ENCODE data around the gene C16orf92. TPM values are rescaled to one million over a fixed set of nuclear protein-coding genes. Genes with fewer than 3 reads are reported as not detected.
"Not testable (repeated sequence)": the region's sequence is repeated elsewhere in the genome, so short reads cannot be mapped to it uniquely, and the experiment has no call there.

Gene C16orf92
- total RNA-seq, 5 donors from 2014 or later (not counting 1 experiment from before 2014, with no cell fraction given): not detected

DNA sequence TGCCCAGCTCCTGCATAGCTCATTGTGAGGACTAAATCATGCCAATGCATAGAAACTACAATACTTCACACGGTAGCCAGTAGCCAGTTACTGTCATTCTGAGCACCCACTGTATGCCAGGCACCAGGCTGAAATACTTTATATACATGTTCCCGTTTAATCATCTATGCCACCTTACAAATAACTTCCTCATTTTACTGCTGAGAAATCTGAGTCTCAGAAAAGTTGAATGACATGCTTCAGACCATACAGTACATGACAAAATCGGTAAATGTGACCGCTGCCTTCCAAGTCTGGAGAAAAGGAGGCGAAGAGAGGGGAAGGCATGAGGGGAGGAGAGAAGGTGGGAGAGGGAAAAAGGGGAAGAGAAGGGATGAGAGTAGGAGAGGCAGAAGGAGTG, 17.2 kb downstream of the C16orf92 start:
- H3K4me3 Mint-ChIP-seq: no peak overlapping the region
- peaks cover 2 to 4% of the 10 kb centered on the region in 2 donors for H3K27me3 Mint-ChIP-seq
- no peak overlapping the region for H3K4me3 ChIP-seq (ENCODE audit: control insufficient read depth in 1 of 2, extremely low read depth in 1 of 2, low read length in 1 of 2)
- no peak for ATAC-seq (replicated peaks in 1 of 4)
- no peaks in the 10 kb centered on the region for H3K9me3 ChIP-seq
- ChIA-PET POLR2A (no interaction called here), CTCF (interaction anchor here (0.6 kb wide), 4 partner anchors 12 to 530 kb away, joined by 3 to 4 read pairs (median 3); no protein-coding TSS in a partner anchor)
- H3K36me3 Mint-ChIP-seq: no peaks in the 10 kb centered on the region
- H3K27me3 ChIP-seq (replicated peaks in 1 of 2; ENCODE audit: control insufficient read depth in 2 of 2, extremely low read depth in 1 of 2, insufficient read depth in 2 of 2, low read length in 1 of 2): peaks cover 0 to 10% of the 10 kb centered on the region in 2 experiments
- no peaks in the 10 kb centered on the region for H3K4me1 ChIP-seq (ENCODE audit: control insufficient read depth in 1 of 2, extremely low read depth in 1 of 2, insufficient read depth in 2 of 2, low read length in 2 of 2)
- H3K27ac Mint-ChIP-seq: no peak overlapping the region
- H3K9me3 Mint-ChIP-seq: no peaks in the 10 kb centered on the region
- DNase-seq: no peak
- H3K27ac ChIP-seq (ENCODE audit: low read length): no peak overlapping the region
- no peaks in the 10 kb centered on the region for H3K4me1 Mint-ChIP-seq
- no peaks in the 10 kb centered on the region for H3K36me3 ChIP-seq (ENCODE audit: control insufficient read depth in 2 of 2, extremely low read depth in 1 of 2, insufficient read depth in 1 of 2, low read length in 1 of 2)
- WGBS (ENCODE audit: insufficient coverage): 47% methylated on average over 3 of the region's 5 CpGs

DNA sequence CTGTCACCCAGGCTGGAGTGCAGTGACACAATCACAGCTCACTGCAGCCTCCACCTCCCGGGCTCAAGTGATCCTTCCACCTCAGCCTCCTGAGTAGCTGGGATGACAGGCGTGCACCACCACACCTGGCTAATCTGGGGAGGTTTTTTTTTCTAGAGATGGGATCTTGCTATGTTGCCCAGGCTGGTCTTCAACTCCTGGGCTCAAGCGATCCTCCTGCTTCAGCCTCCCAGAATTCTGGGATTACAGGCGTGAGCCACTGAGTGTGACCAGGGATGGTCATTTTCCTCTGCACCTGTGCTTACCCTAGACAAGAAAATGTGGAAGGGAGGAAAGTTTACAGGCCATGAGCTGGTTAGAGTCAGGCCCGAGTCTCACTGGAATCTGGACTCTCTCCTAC, 17.7 kb downstream of the C16orf92 start:
- H3K36me3 ChIP-seq (ENCODE audit: control insufficient read depth in 2 of 2, extremely low read depth in 1 of 2, insufficient read depth in 1 of 2, low read length in 1 of 2); H3K9me3 Mint-ChIP-seq; H3K4me3 ChIP-seq (ENCODE audit: control insufficient read depth in 1 of 2, extremely low read depth in 1 of 2, low read length in 1 of 2); H3K27me3 Mint-ChIP-seq; H3K27me3 ChIP-seq (replicated peaks in 1 of 2; ENCODE audit: control insufficient read depth in 2 of 2, extremely low read depth in 1 of 2, insufficient read depth in 2 of 2, low read length in 1 of 2); H3K4me3 Mint-ChIP-seq; ATAC-seq (replicated peaks in 1 of 4); H3K27ac ChIP-seq (ENCODE audit: low read length); H3K27ac Mint-ChIP-seq; H3K4me1 ChIP-seq (ENCODE audit: control insufficient read depth in 1 of 2, extremely low read depth in 1 of 2, insufficient read depth in 2 of 2, low read length in 2 of 2); H3K9me3 ChIP-seq; H3K36me3 Mint-ChIP-seq; DNase-seq; H3K4me1 Mint-ChIP-seq; POLR2A ChIA-PET: not testable (repeated sequence)
- CTCF ChIA-PET: interaction anchor here in 1 of 2 donors (0.6 kb wide), 1 partner anchor 12 kb away, joined by 3 read pairs; no protein-coding TSS in a partner anchor
- WGBS (ENCODE audit: insufficient coverage): no CpG with 5 or more reads among the region's 5 CpGs

DNA sequence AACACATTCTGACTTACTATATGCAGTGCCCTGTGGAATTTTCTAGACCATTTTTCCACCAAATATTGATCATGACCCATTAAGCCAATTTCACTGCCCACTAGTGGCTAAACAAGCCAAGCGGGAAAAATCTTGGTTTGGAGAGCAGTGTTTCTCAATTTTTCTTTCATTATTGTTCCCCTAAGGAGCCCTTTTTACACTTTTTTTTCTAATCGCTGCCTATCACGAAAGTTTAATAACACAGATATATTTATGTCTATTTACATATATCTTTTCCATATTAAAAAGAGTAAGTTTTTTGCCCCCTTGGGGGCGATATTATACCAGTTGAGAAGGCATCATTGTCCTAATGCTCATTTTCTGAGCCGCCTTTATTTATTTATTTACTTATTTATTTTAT, 18.8 kb downstream of the C16orf92 start:
- Mint-ChIP-seq H3K9me3 (no peaks in the 10 kb centered on the region), H3K36me3 (no peaks in the 10 kb centered on the region), H3K4me1 (no peaks in the 10 kb centered on the region), H3K27ac (no peak overlapping the region), H3K27me3 (peaks cover 0 to 4% of the 10 kb centered on the region in 2 donors), H3K4me3 (no peak overlapping the region)
- H3K36me3 ChIP-seq (ENCODE audit: control insufficient read depth in 2 of 2, extremely low read depth in 1 of 2, insufficient read depth in 1 of 2, low read length in 1 of 2): no peaks in the 10 kb centered on the region
- no peaks in the 10 kb centered on the region for H3K4me1 ChIP-seq (ENCODE audit: control insufficient read depth in 1 of 2, extremely low read depth in 1 of 2, insufficient read depth in 2 of 2, low read length in 2 of 2)
- H3K27ac ChIP-seq (ENCODE audit: low read length): no peak overlapping the region
- no peak overlapping the region for H3K4me3 ChIP-seq (ENCODE audit: control insufficient read depth in 1 of 2, extremely low read depth in 1 of 2, low read length in 1 of 2)
- ATAC-seq (replicated peaks in 1 of 4) (peak in 1 of 4 experiments; percentile 36), DNase-seq (peak in 1 of 35 experiments; percentile 55)
- peaks cover 0 to 13% of the 10 kb centered on the region in 2 experiments for H3K27me3 ChIP-seq (replicated peaks in 1 of 2; ENCODE audit: control insufficient read depth in 2 of 2, extremely low read depth in 1 of 2, insufficient read depth in 2 of 2, low read length in 1 of 2)
- no CpG with 5 or more reads among the region's 5 CpGs for WGBS (ENCODE audit: insufficient coverage)
- ChIA-PET CTCF (no interaction called here), POLR2A (no interaction called here)
- H3K9me3 ChIP-seq: no peaks in the 10 kb centered on the region

DNA sequence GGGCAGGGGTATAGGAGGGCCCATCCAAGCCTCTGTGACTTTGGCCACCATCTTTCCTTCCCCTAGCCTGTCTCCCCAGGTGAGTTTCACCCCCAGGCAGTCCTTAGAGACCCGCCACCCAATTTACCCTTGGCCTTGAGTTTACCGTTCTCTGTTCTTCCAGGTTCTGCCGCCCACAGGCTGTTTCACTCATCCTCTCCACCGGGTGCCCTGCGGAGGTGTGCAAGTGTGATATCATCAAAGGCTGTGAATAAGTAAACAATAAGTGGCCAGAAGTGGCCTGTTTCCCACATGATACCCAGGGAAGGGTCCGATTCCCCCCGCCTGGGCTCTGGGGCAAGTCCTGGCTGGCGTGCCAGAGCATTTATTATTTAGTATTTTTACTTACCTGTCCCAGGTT, 23.2 kb downstream of the C16orf92 start:
- Mint-ChIP-seq H3K4me1 (no peaks in the 10 kb centered on the region), H3K36me3 (no peaks in the 10 kb centered on the region), H3K27ac (no peak overlapping the region), H3K27me3 (no peaks in the 10 kb centered on the region), H3K4me3 (no peak overlapping the region), H3K9me3 (no peaks in the 10 kb centered on the region)
- no peaks in the 10 kb centered on the region for H3K9me3 ChIP-seq
- H3K36me3 ChIP-seq (ENCODE audit: control insufficient read depth in 2 of 2, extremely low read depth in 1 of 2, insufficient read depth in 1 of 2, low read length in 1 of 2): no peaks in the 10 kb centered on the region
- H3K4me3 ChIP-seq (ENCODE audit: control insufficient read depth in 1 of 2, extremely low read depth in 1 of 2, low read length in 1 of 2): no peak overlapping the region
- ATAC-seq (replicated peaks in 1 of 4): no peak
- no peak for DNase-seq
- POLR2A ChIA-PET: no interaction called here
- no peak overlapping the region for H3K27ac ChIP-seq (ENCODE audit: low read length)
- CTCF ChIA-PET: no interaction called here
- no peaks in the 10 kb centered on the region for H3K4me1 ChIP-seq (ENCODE audit: control insufficient read depth in 1 of 2, extremely low read depth in 1 of 2, insufficient read depth in 2 of 2, low read length in 2 of 2)
- peaks cover 0 to 13% of the 10 kb centered on the region in 2 experiments for H3K27me3 ChIP-seq (replicated peaks in 1 of 2; ENCODE audit: control insufficient read depth in 2 of 2, extremely low read depth in 1 of 2, insufficient read depth in 2 of 2, low read length in 1 of 2)
- WGBS (ENCODE audit: insufficient coverage): 20% methylated on average over 2 of the region's 8 CpGs

DNA sequence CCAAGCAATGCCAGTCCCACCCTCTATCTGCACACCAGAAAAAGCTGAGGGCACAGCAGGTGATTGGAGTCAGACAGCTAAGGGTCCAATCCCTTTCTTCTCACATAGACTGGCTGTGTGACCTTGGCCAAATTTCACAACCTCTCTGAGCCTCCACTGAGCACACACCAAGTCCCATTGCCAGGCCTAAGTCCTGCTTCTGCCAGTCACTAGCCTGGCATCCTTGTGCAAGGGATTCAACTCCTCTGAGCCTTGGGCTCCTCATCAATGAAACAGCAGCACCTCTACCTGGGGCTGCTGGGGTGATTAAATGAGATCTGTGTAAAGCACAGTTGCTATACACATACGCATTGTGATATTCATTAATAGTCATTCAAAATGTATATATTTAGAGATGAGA, 23.6 kb downstream of the C16orf92 start:
- WGBS (ENCODE audit: insufficient coverage): no CpG with 5 or more reads among the region's 1 CpG
- Histone ChIP-seq H3K9me3 (no peaks in the 10 kb centered on the region), H3K4me3 (ENCODE audit: control insufficient read depth in 1 of 2, extremely low read depth in 1 of 2, low read length in 1 of 2) (no peak overlapping the region), H3K27ac (ENCODE audit: low read length) (no peak overlapping the region), H3K27me3 (replicated peaks in 1 of 2; ENCODE audit: control insufficient read depth in 2 of 2, extremely low read depth in 1 of 2, insufficient read depth in 2 of 2, low read length in 1 of 2) (peaks cover 0 to 10% of the 10 kb centered on the region in 2 experiments), H3K36me3 (ENCODE audit: control insufficient read depth in 2 of 2, extremely low read depth in 1 of 2, insufficient read depth in 1 of 2, low read length in 1 of 2) (no peaks in the 10 kb centered on the region), H3K4me1 (ENCODE audit: control insufficient read depth in 1 of 2, extremely low read depth in 1 of 2, insufficient read depth in 2 of 2, low read length in 2 of 2) (no peaks in the 10 kb centered on the region)
- Mint-ChIP-seq H3K36me3 (no peaks in the 10 kb centered on the region), H3K27ac (no peak overlapping the region), H3K9me3 (no peaks in the 10 kb centered on the region), H3K27me3 (no peaks in the 10 kb centered on the region), H3K4me3 (no peak overlapping the region), H3K4me1 (peaks cover 2 to 3% (median 2%) of the 10 kb centered on the region in 3 donors)
- ATAC-seq (replicated peaks in 1 of 4) (no peak), DNase-seq (no peak)
- ChIA-PET POLR2A (no interaction called here), CTCF (no interaction called here)

DNA sequence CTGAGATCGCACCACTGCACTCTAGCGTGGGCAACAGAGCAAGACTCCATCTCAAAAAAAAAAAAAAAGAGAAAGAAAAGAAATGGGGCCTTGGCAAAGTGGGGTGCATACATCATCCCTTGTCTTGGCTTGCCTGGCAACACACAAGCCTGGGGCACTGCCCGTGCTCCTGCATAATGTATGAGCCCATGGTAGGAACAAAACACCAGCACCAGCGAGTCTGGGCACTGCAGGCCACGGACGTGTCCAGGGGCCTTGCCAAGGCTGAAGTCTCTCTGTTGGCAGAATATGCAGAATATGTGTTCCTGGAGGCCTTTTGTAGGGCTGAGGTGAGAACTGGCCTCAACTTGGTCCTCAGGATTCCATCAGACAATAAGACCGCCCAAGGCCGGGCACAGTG, 26.9 kb downstream of the C16orf92 start:
- WGBS (ENCODE audit: insufficient coverage): 99% methylated on average over 6 of the region's 8 CpGs
- Mint-ChIP-seq H3K27ac (no peak overlapping the region), H3K27me3 (no peaks in the 10 kb centered on the region), H3K4me3 (no peak overlapping the region), H3K4me1 (peaks cover 17 to 19% (median 18%) of the 10 kb centered on the region in 3 donors), H3K9me3 (no peaks in the 10 kb centered on the region), H3K36me3 (no peaks in the 10 kb centered on the region)
- POLR2A ChIA-PET: no interaction called here
- H3K36me3 ChIP-seq (ENCODE audit: control insufficient read depth in 2 of 2, extremely low read depth in 1 of 2, insufficient read depth in 1 of 2, low read length in 1 of 2): no peaks in the 10 kb centered on the region
- H3K4me1 ChIP-seq (ENCODE audit: control insufficient read depth in 1 of 2, extremely low read depth in 1 of 2, insufficient read depth in 2 of 2, low read length in 2 of 2): peaks cover 10 to 22% of the 10 kb centered on the region in 2 experiments
- no peaks in the 10 kb centered on the region for H3K9me3 ChIP-seq
- no peak overlapping the region for H3K27ac ChIP-seq (ENCODE audit: low read length)
- CTCF ChIA-PET: no interaction called here
- H3K27me3 ChIP-seq (replicated peaks in 1 of 2; ENCODE audit: control insufficient read depth in 2 of 2, extremely low read depth in 1 of 2, insufficient read depth in 2 of 2, low read length in 1 of 2): peaks cover 0 to 17% of the 10 kb centered on the region in 2 experiments
- no peak overlapping the region for H3K4me3 ChIP-seq (ENCODE audit: control insufficient read depth in 1 of 2, extremely low read depth in 1 of 2, low read length in 1 of 2)
- ATAC-seq (replicated peaks in 1 of 4) (no peak), DNase-seq (no peak)

DNA sequence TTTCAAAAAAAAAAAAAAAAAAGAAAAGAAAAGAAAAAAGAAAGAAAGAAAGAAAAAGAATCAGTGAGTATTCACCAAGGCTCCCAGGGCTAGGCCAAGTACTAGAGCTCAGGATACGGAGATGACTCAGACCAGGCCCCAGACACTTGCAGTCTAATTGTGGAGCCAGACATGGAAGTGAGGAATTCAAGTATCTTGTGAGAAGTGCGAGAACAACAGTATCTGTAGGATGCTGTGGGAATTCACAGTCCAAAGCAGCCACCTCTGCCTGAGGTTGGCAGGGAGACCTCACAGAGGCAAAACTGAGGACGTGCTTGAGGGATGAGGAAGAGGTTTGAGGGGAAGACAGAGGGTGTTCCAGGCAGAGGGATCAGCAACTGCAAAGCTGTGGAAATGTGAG, 28.5 kb downstream of the C16orf92 start:
- no peak for ATAC-seq (replicated peaks in 1 of 4)
- no peaks in the 10 kb centered on the region for H3K9me3 Mint-ChIP-seq
- POLR2A ChIA-PET: interaction anchor here in 1 of 2 donors (1.0 kb wide), 1 partner anchor 78 kb away, joined by 4 read pairs; the partner anchor contains the start of gene TAOK2

More for the DNA sequence above, 28.5 kb downstream of the C16orf92 start:
- WGBS (ENCODE audit: insufficient coverage): 100% methylated on average over 3 of the region's 3 CpGs
- H3K27ac ChIP-seq (ENCODE audit: low read length): no peak overlapping the region
- no peak overlapping the region for H3K4me3 ChIP-seq (ENCODE audit: control insufficient read depth in 1 of 2, extremely low read depth in 1 of 2, low read length in 1 of 2)
- Mint-ChIP-seq H3K4me3 (peak overlapping the region; percentile 53 to 82 (median 67)), H3K27me3 (no peaks in the 10 kb centered on the region), H3K4me1 (peaks cover 18 to 28% (median 23%) of the 10 kb centered on the region in 3 donors), H3K27ac (no peak overlapping the region), H3K36me3 (no peaks in the 10 kb centered on the region)
- H3K36me3 ChIP-seq (ENCODE audit: control insufficient read depth in 2 of 2, extremely low read depth in 1 of 2, insufficient read depth in 1 of 2, low read length in 1 of 2): no peaks in the 10 kb centered on the region
- H3K4me1 ChIP-seq (ENCODE audit: control insufficient read depth in 1 of 2, extremely low read depth in 1 of 2, insufficient read depth in 2 of 2, low read length in 2 of 2): peaks cover 12 to 30% of the 10 kb centered on the region in 2 experiments
- H3K27me3 ChIP-seq (replicated peaks in 1 of 2; ENCODE audit: control insufficient read depth in 2 of 2, extremely low read depth in 1 of 2, insufficient read depth in 2 of 2, low read length in 1 of 2): peaks cover 0 to 9% of the 10 kb centered on the region in 2 experiments
- DNase-seq: no peak
- CTCF ChIA-PET: interaction anchor here in 1 of 2 donors (0.7 kb wide), 1 partner anchor 1022 kb away, joined by 4 read pairs; no protein-coding TSS in a partner anchor
- H3K9me3 ChIP-seq: no peaks in the 10 kb centered on the region

Data from T-cell (primary cell).